Breast epithelium (tissue), 4 donors: ENCODE measurements around the gene TRPV2. TPM values are rescaled to one million over a fixed set of nuclear protein-coding genes. Genes with fewer than 3 reads are reported as not detected.

Source experiments
- DNase-seq, 2 donors: peaks; one replicate each; pipeline ENCODE4 v3.0.0-alpha.2; 2019; ENCODE audit warnings: low spot score in 2 of 2
- H3K27ac ChIP-seq, 2 donors: fragments of 200-600 bp; sonication (generic) in 1 of 2; one replicate each; pipeline ENCODE4 v1.5.1; 2016 to 2019; ENCODE audit warnings: mild to moderate bottlenecking in 1 of 2
- H3K27me3 ChIP-seq, 2 donors: fragments of 200-600 bp; sonication (generic) in 1 of 2; one replicate each; pipeline versions ENCODE4 v1.5.1 to v1.6.0; 2017 to 2019; ENCODE audit warnings: control low read depth in 1 of 2, mild to moderate bottlenecking in 1 of 2
- H3K36me3 ChIP-seq: fragments of 200-600 bp; one replicate; pipeline ENCODE4 v1.5.1; 2019
- H3K4me1 ChIP-seq, 2 donors: fragments of 200-600 bp; sonication (generic); one replicate each; pipeline ENCODE4 v1.5.1; 2016 to 2019; ENCODE audit warnings: control low read depth in 1 of 2
- H3K4me3 ChIP-seq, 3 donors: fragments of 200-600 bp; sonication (generic); 1 replicate in 2 of 3; 2 replicates in 1 of 3; pipeline ENCODE4 v1.5.1; 2016 to 2019; ENCODE audit warnings: mild to moderate bottlenecking in 3 of 3, moderate library complexity in 2 of 3
- H3K9me3 ChIP-seq, 2 donors: fragments of 200-600 bp; sonication (generic) in 1 of 2; one replicate each; pipeline ENCODE4 v1.5.1; 2016 to 2019; ENCODE audit warnings: control low read depth in 1 of 2
- CTCF ChIP-seq, 3 donors: fragments of 450-650 bp; IDR thresholded peaks; one replicate each; pipeline ENCODE4 v1.5.1; 2016 to 2017; ENCODE audit warnings: antibody characterized with exemption in 3 of 3, mild to moderate bottlenecking in 3 of 3, moderate library complexity in 3 of 3
- POLR2A ChIP-seq: fragments of 450-650 bp; IDR thresholded peaks from one replicate; pipeline ENCODE4 v1.6.1; 2016; ENCODE audit warnings: antibody characterized with exemption, mild to moderate bottlenecking, moderate library complexity
- POLR2AphosphoS5 ChIP-seq, 3 donors: sonication (generic); formaldehyde crosslinking; IDR thresholded peaks; one replicate each; pipeline ENCODE4 v1.6.1; 2017; ENCODE audit warnings: antibody characterized with exemption in 3 of 3
- intact Hi-C: fragments of 100-400 bp; cut with DNase I; formaldehyde crosslinking; loops from one replicate; pipeline ENCODE4 v1.15.1; 2023; ENCODE audit warnings: low total_unique reads
- total RNA-seq, 3 donors: library from RNA; depleted of rRNA; stranded (reverse); fragments of >200 nt; gene quantifications; one replicate each; pipeline ENCODE4 v1.1.0, GENCODE V29; 2016

The TRPV2 gene
- 10 to 100 TPM in 2 of 3 donors, 1 to 10 TPM in 1; 6.6 to 14.2 (median 11.3) TPM for total RNA-seq

DNA sequence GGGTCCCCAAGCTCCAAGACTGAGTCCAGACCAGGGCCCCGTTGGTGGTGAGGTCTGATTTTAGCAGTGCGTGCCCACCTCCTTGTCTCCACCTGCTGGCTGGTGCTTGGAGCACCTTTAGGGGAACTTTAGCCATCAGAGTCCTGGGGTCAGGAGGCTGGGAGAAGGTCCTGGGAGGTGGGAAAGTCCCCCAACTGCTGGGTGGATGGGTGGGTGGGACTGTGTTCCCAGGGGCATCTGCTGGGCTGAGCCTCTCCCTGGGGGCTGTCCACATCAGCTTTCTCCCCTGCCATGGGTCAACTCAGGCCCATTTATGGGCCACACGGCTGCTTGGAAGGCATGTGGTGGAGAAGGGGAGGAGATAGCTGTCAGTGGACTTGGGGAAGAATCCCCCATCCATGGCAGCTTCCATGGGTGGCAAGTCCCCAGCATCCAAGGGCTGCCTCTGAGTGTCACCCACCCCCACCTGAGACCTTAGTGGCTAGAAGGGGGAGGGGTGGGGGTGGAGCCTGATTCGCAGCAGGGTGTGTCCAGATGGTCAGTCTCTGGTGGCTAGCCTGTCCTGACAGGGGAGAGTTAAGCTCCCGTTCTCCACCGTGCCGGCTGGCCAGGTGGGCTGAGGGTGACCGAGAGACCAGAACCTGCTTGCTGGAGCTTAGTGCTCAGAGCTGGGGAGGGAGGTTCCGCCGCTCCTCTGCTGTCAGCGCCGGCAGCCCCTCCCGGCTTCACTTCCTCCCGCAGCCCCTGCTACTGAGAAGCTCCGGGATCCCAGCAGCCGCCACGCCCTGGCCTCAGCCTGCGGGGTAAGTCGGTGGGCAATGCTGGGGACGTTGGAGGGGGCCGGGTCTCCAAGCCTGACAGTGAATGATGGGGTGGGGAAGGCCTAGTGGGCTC, at the start of gene TRPV2:
TSS of gene TRPV2 (plus strand) at position 541 of the 894 bp plus-strand sequence. CDS start 2,098 bp downstream, outside the sequence.
- intact Hi-C loops = no loop called here
- H3K27me3 ChIP-seq = no peaks in the 10 kb centered on the region
- no peaks in the 10 kb centered on the region for H3K9me3 ChIP-seq
- H3K27ac ChIP-seq = peak within 1 kb of the TSS; percentile 66 to 87
- peak within 1 kb of the TSS; percentile 48 to 64 (median 56) for H3K4me3 ChIP-seq
- no peak for DNase-seq
- TF ChIP-seq CTCF (IDR thresholded peaks at IDR 0.05) = no peak
- no peaks in the 10 kb centered on the region for H3K36me3 ChIP-seq
- H3K4me1 ChIP-seq = no peaks in the 10 kb centered on the region

GRCh38 chr17:16371742-16372141, 43.6 kb upstream of the TRPV2 start:
- Histone ChIP-seq H3K9me3 (no peaks in the 10 kb centered on the region), H3K27me3 (no peaks in the 10 kb centered on the region), H3K4me3 (no peak overlapping the region), H3K36me3 (no peaks in the 10 kb centered on the region), H3K27ac (no peak overlapping the region), H3K4me1 (no peaks in the 10 kb centered on the region)
- TF ChIP-seq POLR2A (no peak), CTCF (IDR thresholded peaks at IDR 0.05) (no peak), POLR2AphosphoS5 (IDR thresholded peaks at IDR 0.05) (no peak)
- no peak for DNase-seq
- intact Hi-C loops = no loop called here

DNA sequence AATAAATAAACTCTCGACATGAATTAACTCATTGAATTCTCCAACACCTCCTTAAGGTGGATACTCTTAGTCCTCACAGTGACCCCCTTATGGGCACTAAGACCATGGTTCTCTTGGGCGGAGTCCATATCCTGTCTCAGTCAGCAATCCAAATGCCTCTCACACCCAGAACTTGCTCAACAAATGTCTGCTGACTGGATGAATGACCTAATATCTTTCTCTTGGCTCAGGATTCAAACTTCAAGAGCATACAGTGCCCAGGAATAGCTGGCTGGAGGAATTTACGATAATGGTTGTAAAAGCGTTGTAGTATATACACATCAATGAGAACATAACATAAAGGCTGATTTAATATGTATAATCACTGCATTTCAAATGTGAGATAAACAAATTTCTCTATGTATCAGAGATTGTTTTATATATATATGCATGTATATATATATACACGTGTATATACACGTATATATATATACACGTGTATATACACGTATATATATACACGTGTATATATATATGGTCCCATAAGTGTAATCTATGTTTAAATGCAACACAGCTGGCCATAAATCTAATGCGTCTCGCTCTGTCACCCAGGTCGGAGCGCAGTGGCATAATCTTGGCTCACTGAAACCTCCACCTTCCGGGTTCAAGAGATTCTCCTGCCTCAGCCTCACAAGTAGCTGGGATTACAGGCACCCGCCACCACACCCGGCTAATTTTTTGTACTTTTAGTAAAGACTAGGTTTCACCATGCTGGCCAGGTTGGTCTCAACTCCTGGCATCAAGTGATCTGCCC, 41.0 kb upstream of the TRPV2 start:
- H3K4me1 ChIP-seq = no peaks in the 10 kb centered on the region
- H3K27me3 ChIP-seq = no peaks in the 10 kb centered on the region
- intact Hi-C loops = no loop called here
- H3K36me3 ChIP-seq = no peaks in the 10 kb centered on the region
- H3K27ac ChIP-seq = no peak overlapping the region
- H3K4me3 ChIP-seq = no peak overlapping the region
- TF ChIP-seq POLR2AphosphoS5 (IDR thresholded peaks at IDR 0.05) (no peak), POLR2A (no peak), CTCF (IDR thresholded peaks at IDR 0.05) (no peak)
- DNase-seq = no peak
- H3K9me3 ChIP-seq = no peaks in the 10 kb centered on the region

DNA sequence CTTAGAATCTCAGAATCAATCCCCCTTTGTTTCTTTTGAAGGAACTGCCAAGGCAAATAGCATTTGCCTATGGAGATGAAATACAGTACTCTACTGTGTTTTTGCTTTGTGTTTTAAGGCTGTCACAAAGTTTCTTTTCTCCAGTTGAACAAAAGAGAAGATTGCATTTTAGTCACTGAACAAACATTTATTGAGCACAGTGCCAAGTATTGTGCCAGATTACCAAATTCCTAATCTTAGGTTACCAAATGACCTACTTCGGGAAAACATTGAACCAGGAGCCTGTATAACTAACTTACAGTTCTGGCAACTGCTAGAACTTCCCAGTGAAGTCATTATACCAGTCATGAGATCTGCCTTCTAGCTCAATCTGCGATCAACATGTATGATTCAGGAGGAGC, 37.4 kb upstream of the TRPV2 start:
- TF ChIP-seq POLR2A = no peak
- TF ChIP-seq CTCF (IDR thresholded peaks at IDR 0.05) = peak in 1 of 3 donors; percentile 29
- Histone ChIP-seq H3K4me1 (peaks cover 0 to 9% of the 10 kb centered on the region in 2 donors), H3K4me3 (no peak overlapping the region), H3K27me3 (no peaks in the 10 kb centered on the region), H3K27ac (peak overlapping the region; percentile 81 to 96), H3K9me3 (no peaks in the 10 kb centered on the region), H3K36me3 (no peaks in the 10 kb centered on the region)
- no peak for DNase-seq
- intact Hi-C loops = no loop called here
